Right lobe of liver (tissue), 6 donors: ENCODE measurements around the gene TMEM214. TPM values are rescaled to one million over a fixed set of nuclear protein-coding genes. Genes with fewer than 3 reads are reported as not detected.

Experiments used
- ATAC-seq, 4 donors: fragments of 200-7000 bp; cut with Tn5 transposase; one replicate each; pipeline ENCODE4 v1.9.1; 2020; ENCODE audit warnings: mild to moderate bottlenecking in 4 of 4, moderate library complexity in 4 of 4
- DNase-seq, 3 donors: peaks; one replicate each; pipeline ENCODE4 v3.0.0-alpha.2; 2020
- H3K27ac ChIP-seq, 3 donors: fragments of 200-600 bp; one replicate each; pipeline ENCODE4 v1.8.0; 2022
- H3K27me3 ChIP-seq, 2 donors: fragments of 200-600 bp; one replicate each; pipeline ENCODE4 v1.8.0; 2022
- H3K36me3 ChIP-seq, 4 donors: fragments of 200-600 bp; sonication (generic) in 1 of 4; one replicate each; pipeline versions ENCODE4 v1.5.1 to v1.8.0; 2017 to 2022; ENCODE audit warnings: control low read depth in 1 of 4
- H3K4me1 ChIP-seq, 4 donors: fragments of 200-600 bp; sonication (generic) in 1 of 4; one replicate each; pipeline versions ENCODE4 v1.5.1 to v1.8.0; 2017 to 2022; ENCODE audit warnings: control low read depth in 1 of 4
- H3K4me3 ChIP-seq, 3 donors: fragments of 200-600 bp; one replicate each; pipeline ENCODE4 v1.8.0; 2022
- H3K9me3 ChIP-seq, 4 donors: fragments of 200-600 bp; sonication (generic) in 1 of 4; one replicate each; pipeline versions ENCODE4 v1.5.1 to v1.8.0; 2017 to 2022; ENCODE audit warnings: control low read depth in 1 of 4
- POLR2A ChIP-seq: fragments of 450-650 bp; IDR thresholded peaks from one replicate; pipeline ENCODE4 v1.6.1; 2017; ENCODE audit warnings: antibody characterized with exemption, mild to moderate bottlenecking
- WGBS: methylation state at CpG from one replicate; pipeline ENCODE4 v1.1.6; 2018; ENCODE audit warnings: low coverage, low lambda C conversion rate; ENCODE audit not compliant: insufficient coverage; ENCODE audit errors: missing lambda C conversion rate; 5-methylcytosine and 5-hydroxymethylcytosine counted together
- intact Hi-C, 2 donors: fragments of 100-400 bp; cut with DNase I; formaldehyde crosslinking; loops; one replicate each; pipeline versions ENCODE4 v1.11.2 to v1.14.1; 2022
- long read RNA-seq: library from polyadenylated mRNA; unstranded; transcript quantifications from one replicate; pipeline ENCODE4 v2.0.0, GENCODE V29; 2019
- total RNA-seq, 6 experiments: library from RNA; depleted of rRNA in 2 of 6; stranded (reverse); fragments of >200 nt in 2 of 6; fragmentation: NEBNext Ultra II Directional in 3 of 6; extraction: Animal tissue kit (Norgen Biotek cat#: 25700) in 3 of 6; gene quantifications; one replicate each; pipeline versions ENCODE4 v1.1.0 to v1.2.4, GENCODE V29; 2016 to 2023
- TF ChIP-seq, protein P1 (sequence below), 4 donors: fragments of 200-600 bp in 3 of 4; fragments of 450-650 bp in 1 of 4; IDR thresholded peaks; one replicate each; pipeline versions ENCODE4 v1.5.1 to v1.8.0; 2016 to 2022; ENCODE audit warnings: antibody characterized with exemption in 4 of 4, mild to moderate bottlenecking in 2 of 4
- donor health status: DM: no; HTN: yes; CAD: no.
- donor health status: DM: no; HTN: no; CAD: no.
- donor health status: DM: no; HTN: no; CAD: no.
- donor health status: DM: no; HTN: yes; CAD: no.
- donor health status: DM: no; HTN: yes; CAD: no.

The TMEM214 gene, protein sequence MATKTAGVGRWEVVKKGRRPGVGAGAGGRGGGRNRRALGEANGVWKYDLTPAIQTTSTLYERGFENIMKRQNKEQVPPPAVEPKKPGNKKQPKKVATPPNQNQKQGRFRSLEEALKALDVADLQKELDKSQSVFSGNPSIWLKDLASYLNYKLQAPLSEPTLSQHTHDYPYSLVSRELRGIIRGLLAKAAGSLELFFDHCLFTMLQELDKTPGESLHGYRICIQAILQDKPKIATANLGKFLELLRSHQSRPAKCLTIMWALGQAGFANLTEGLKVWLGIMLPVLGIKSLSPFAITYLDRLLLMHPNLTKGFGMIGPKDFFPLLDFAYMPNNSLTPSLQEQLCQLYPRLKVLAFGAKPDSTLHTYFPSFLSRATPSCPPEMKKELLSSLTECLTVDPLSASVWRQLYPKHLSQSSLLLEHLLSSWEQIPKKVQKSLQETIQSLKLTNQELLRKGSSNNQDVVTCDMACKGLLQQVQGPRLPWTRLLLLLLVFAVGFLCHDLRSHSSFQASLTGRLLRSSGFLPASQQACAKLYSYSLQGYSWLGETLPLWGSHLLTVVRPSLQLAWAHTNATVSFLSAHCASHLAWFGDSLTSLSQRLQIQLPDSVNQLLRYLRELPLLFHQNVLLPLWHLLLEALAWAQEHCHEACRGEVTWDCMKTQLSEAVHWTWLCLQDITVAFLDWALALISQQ
- total RNA-seq = 10 to 100 TPM; 29.1 to 62.7 (median 50.0) TPM
- long read RNA-seq, partial matches to known transcripts = 0 of 2 reads
- long read RNA-seq, other reads (novel, unspliced or antisense) = 1 of 2 reads

DNA sequence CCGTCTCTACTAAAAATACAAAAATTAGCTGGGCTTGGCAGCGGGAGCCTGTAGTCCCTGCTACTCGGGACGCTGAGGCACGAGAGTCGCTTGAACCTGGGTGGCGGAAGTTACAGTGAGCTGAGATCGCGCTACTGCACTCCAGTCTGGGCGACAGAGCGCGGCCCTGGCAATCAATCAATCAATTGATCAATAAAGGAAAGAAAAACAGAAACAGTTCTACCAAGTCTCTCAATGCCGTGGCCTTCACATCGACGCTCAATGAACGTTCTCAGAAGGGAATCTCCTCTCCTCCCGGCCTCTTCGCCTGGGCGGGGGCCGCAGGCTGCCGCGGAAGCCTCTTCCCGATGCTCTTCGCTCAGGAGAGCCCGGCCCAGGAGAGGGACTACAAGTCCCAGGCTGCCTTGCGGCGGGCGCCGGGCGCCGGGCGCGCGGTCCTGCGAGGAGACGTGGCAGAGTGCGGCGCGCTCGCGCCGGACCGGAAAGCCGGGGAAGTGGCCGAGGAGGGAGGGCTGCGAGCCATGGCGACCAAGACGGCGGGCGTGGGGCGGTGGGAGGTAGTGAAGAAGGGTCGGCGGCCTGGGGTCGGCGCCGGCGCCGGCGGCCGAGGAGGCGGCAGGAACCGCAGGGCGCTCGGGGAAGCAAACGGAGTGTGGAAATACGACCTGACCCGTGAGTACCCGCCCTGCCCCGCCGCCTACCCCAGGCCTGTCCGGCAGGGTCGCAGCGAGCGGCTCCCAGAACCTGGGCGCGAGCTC is at the start of gene TMEM214:
Gene TMEM214 (plus strand): TSS at position 471 of the 758 bp plus-strand sequence. CDS start 51 bp downstream, at position 522.
- TF ChIP-seq, protein P1, sequence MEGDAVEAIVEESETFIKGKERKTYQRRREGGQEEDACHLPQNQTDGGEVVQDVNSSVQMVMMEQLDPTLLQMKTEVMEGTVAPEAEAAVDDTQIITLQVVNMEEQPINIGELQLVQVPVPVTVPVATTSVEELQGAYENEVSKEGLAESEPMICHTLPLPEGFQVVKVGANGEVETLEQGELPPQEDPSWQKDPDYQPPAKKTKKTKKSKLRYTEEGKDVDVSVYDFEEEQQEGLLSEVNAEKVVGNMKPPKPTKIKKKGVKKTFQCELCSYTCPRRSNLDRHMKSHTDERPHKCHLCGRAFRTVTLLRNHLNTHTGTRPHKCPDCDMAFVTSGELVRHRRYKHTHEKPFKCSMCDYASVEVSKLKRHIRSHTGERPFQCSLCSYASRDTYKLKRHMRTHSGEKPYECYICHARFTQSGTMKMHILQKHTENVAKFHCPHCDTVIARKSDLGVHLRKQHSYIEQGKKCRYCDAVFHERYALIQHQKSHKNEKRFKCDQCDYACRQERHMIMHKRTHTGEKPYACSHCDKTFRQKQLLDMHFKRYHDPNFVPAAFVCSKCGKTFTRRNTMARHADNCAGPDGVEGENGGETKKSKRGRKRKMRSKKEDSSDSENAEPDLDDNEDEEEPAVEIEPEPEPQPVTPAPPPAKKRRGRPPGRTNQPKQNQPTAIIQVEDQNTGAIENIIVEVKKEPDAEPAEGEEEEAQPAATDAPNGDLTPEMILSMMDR (IDR thresholded peaks at IDR 0.05) = peak in 1 of 4 donors; percentile 13
- TF ChIP-seq POLR2A = peak; percentile 87
- DNase-seq (peak; percentile 93 to 94 (median 94)), ATAC-seq (peak; percentile 95 to 99 (median 96))
- peaks cover 0 to 13% (median 0%) of the 10 kb centered on the region in 4 donors for H3K4me1 ChIP-seq
- intact Hi-C loops = no loop called here
- peak within 1 kb of the TSS; percentile 58 to 90 (median 69) for H3K27ac ChIP-seq
- H3K9me3 ChIP-seq = no peaks in the 10 kb centered on the region
- 2% methylated on average over 31 of the region's 76 CpGs for WGBS
- H3K36me3 ChIP-seq = peaks cover 5 to 29% (median 21%) of the 10 kb centered on the region in 4 donors
- H3K27me3 ChIP-seq = no peaks in the 10 kb centered on the region
- peak within 1 kb of the TSS; percentile 81 to 96 (median 94) for H3K4me3 ChIP-seq

DNA sequence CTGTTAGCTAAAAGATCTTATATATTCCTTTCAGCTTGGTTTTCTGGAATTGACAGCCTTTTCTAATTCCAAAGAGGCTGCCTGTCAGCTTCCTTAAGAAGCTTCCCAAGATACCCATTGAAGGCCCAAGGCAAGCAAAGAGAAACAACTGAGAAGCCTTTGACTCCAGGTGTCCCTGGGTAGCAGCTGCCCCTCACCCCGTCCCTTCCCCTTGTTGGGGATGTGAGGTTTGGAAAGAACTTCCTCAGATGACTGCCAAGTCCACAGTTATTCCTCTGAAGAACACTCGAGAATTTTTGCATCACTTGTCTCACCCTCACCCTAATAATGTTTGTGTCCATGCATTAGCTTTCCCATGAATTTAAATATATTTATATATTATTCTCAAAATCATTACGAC is 49.0 kb upstream of the TMEM214 start:
- H3K4me3 ChIP-seq = no peak overlapping the region
- H3K27ac ChIP-seq = peak overlapping the region in 1 of 3 donors; percentile 3
- no peaks in the 10 kb centered on the region for H3K27me3 ChIP-seq
- no peaks in the 10 kb centered on the region for H3K36me3 ChIP-seq
- WGBS = 57% methylated on average over 3 of the region's 3 CpGs
- ATAC-seq (no peak), DNase-seq (no peak)
- peaks cover 0 to 33% (median 10%) of the 10 kb centered on the region in 4 donors for H3K4me1 ChIP-seq
- TF ChIP-seq, protein P1 (IDR thresholded peaks at IDR 0.05) = no peak
- TF ChIP-seq POLR2A = no peak
- H3K9me3 ChIP-seq = no peaks in the 10 kb centered on the region
- intact Hi-C loops = no loop called here

DNA sequence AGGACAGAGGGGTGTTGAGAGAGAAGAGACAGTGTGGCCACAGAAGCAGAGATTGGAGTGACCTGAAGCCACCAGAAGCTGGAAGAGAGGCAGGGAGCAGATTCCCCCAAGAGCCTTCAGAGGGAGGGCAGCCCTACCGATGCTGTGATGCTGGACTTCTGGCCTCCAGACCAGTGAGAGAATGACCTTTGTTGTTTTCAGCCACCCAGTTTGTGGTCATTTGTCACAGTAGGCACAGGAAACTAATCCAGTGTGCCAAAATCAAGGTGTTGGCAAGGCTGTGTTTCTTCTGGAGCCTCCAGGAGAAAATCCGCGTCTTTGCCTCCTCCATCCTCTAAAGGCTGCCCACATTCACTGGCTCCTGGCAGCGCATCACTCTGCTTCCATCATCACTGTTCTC is 47.0 kb upstream of the TMEM214 start:
- DNase-seq (peak in 1 of 3 donors; percentile 58), ATAC-seq (peak; percentile 24 to 60 (median 46))
- 20% methylated on average over 1 of the region's 4 CpGs for WGBS
- Histone ChIP-seq H3K4me1 (peaks cover 0 to 35% (median 13%) of the 10 kb centered on the region in 4 donors), H3K27ac (no peak overlapping the region), H3K36me3 (no peaks in the 10 kb centered on the region), H3K9me3 (no peaks in the 10 kb centered on the region), H3K4me3 (no peak overlapping the region), H3K27me3 (no peaks in the 10 kb centered on the region)
- intact Hi-C loops = no loop called here
- TF ChIP-seq POLR2A = no peak
- TF ChIP-seq, protein P1 (IDR thresholded peaks at IDR 0.05) = no peak

DNA sequence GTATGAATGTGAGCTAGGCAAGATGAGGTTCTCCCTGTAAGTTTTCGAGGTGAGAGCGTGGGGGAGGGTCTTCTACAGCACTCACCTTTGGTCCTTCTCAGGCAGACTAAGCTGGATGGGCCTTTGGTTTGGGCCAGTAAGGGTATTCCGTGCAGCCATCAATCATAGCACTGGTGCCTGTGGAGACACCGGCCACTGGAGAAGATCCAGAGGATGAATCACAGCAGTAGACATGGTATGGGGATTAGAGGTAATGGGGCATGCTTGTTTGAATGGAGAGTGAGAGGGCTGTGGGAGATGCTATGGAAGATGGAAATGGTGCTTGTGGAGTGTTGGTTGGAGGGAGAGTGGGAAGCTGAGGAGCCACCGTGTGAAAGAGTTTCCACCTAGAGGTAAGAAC is 46.2 kb upstream of the TMEM214 start:
- WGBS = 89% methylated on average over 5 of the region's 5 CpGs
- no peak for TF ChIP-seq POLR2A
- TF ChIP-seq, protein P1 (IDR thresholded peaks at IDR 0.05) = no peak
- intact Hi-C loops = no loop called here

More for the DNA sequence above, 46.2 kb upstream of the TMEM214 start:
- ATAC-seq = no peak
- H3K27ac ChIP-seq = no peak overlapping the region
- H3K9me3 ChIP-seq = no peaks in the 10 kb centered on the region
- H3K4me3 ChIP-seq = no peak overlapping the region
- no peaks in the 10 kb centered on the region for H3K36me3 ChIP-seq
- H3K4me1 ChIP-seq = peaks cover 0 to 37% (median 15%) of the 10 kb centered on the region in 4 donors
- no peaks in the 10 kb centered on the region for H3K27me3 ChIP-seq
- no peak for DNase-seq
